B cell (primary cell): ENCODE measurements around the gene DUSP23. TPM values are rescaled to one million over a fixed set of nuclear protein-coding genes. Genes with fewer than 3 reads are reported as not detected.

ENCODE experiments used
- ATAC-seq: fragments of 200-7000 bp; cut with Tn5 transposase; one replicate; pipeline ENCODE4 v1.10.0; 2021; ENCODE audit warnings: low read depth, mild to moderate bottlenecking, moderate number of reproducible peaks, moderate library complexity
- CTCF ChIA-PET: fragments of 350-600 bp; sonication (Branson Sonifier 250); formaldehyde crosslinking; loops from one replicate; lab custom pipeline; 2021; ENCODE audit warnings: antibody characterized with exemption, inconsistent platforms; lab: Charles Lee
- POLR2A ChIA-PET: fragments of 350-600 bp; sonication (Branson Sonifier 250); formaldehyde crosslinking; loops from one replicate; lab custom pipeline; 2021; ENCODE audit warnings: antibody characterized with exemption; lab: Charles Lee
- DNase-seq: peaks from one replicate; pipeline ENCODE4 v3.0.0; 2013
- H2AFZ ChIP-seq: 2 replicates; pipeline ENCODE4 v1.6.1; 2012; ENCODE audit warnings: mild to moderate bottlenecking, low read depth, low read length; ENCODE audit not compliant: insufficient read depth, poor library complexity, severe bottlenecking
- H3K27ac ChIP-seq, 2 donors: 1 replicate in 1 of 2; 2 replicates in 1 of 2; pipeline ENCODE4 v1.5.1; 2012 to 2013; ENCODE audit warnings: low read length in 2 of 2, mild to moderate bottlenecking in 2 of 2, moderate library complexity in 1 of 2
- H3K27me3 ChIP-seq, 4 experiments: fragments of 200-600 bp in 1 of 4; sonication (generic) in 1 of 4; replicated peaks in 1 of 4; 1 replicate in 2 of 4; 2 replicates in 2 of 4; pipeline versions ENCODE4 v1.6.1 to v1.7.0; 2013 to 2016; ENCODE audit warnings: low read length in 3 of 4, mild to moderate bottlenecking in 2 of 4, mixed read lengths in 1 of 4, moderate library complexity in 1 of 4; ENCODE audit not compliant: insufficient read depth in 4 of 4, control insufficient read depth in 3 of 4; ENCODE audit errors: control extremely low read depth in 1 of 4
- H3K36me3 ChIP-seq, 2 experiments: replicated peaks in 1 of 2; 1 replicate in 1 of 2; 2 replicates in 1 of 2; pipeline versions ENCODE4 v1.6.1 to v1.7.1; 2013; ENCODE audit warnings: low read length in 1 of 2; ENCODE audit not compliant: insufficient read depth in 2 of 2, control insufficient read depth in 1 of 2; ENCODE audit errors: control extremely low read depth in 1 of 2, extremely low read depth in 1 of 2
- H3K4me1 ChIP-seq, 2 donors: fragments of 200-600 bp in 1 of 2; sonication (generic) in 1 of 2; 1 replicate in 1 of 2; 2 replicates in 1 of 2; pipeline versions ENCODE4 v1.5.1 to v1.6.1; 2013 to 2017; ENCODE audit warnings: low read length in 2 of 2; ENCODE audit not compliant: control insufficient read depth in 2 of 2, insufficient read depth in 2 of 2
- H3K4me2 ChIP-seq: replicated peaks from 2 replicates; pipeline ENCODE3; 2012; ENCODE audit warnings: mild to moderate bottlenecking, low read depth, low read length; ENCODE audit not compliant: poor library complexity, severe bottlenecking
- H3K4me3 ChIP-seq, 5 experiments: fragments of 200-600 bp in 1 of 5; sonication (generic) in 1 of 5; 1 replicate in 3 of 5; 2 replicates in 2 of 5; pipeline versions ENCODE4 v1.5.1 to v1.7.0; 2011 to 2016; ENCODE audit warnings: low read length in 4 of 5, mild to moderate bottlenecking in 4 of 5, low read depth in 2 of 5, control low read depth in 1 of 5, moderate library complexity in 1 of 5; ENCODE audit not compliant: insufficient read depth in 1 of 5; ENCODE audit errors: control extremely low read depth in 1 of 5, extremely low read depth in 1 of 5
- H3K79me2 ChIP-seq: fragments of 200-600 bp; sonication (generic); one replicate; pipeline ENCODE4 v1.6.0; 2016; ENCODE audit warnings: low read length; ENCODE audit not compliant: control insufficient read depth, insufficient read depth
- H3K9ac ChIP-seq: fragments of 200-600 bp; sonication (generic); 2 replicates; pipeline ENCODE4 v1.6.1; 2017; ENCODE audit warnings: mild to moderate bottlenecking, low read length, moderate library complexity
- H3K9me3 ChIP-seq, 3 donors: one replicate each; pipeline versions ENCODE4 v1.6.1 to v1.7.1; 2013; ENCODE audit warnings: low read length in 2 of 3; ENCODE audit not compliant: control insufficient read depth in 2 of 3, insufficient read depth in 1 of 3; ENCODE audit errors: control extremely low read depth in 1 of 3
- H4K20me1 ChIP-seq: 2 replicates; pipeline ENCODE4 v1.6.0; 2012; ENCODE audit warnings: mild to moderate bottlenecking, low read length; ENCODE audit not compliant: insufficient read depth, control insufficient read depth, poor library complexity, severe bottlenecking
- H3K27ac Mint-ChIP-seq: one replicate; pipeline ENCODE4 v1.8.0; 2021; ENCODE audit warnings: mixed read lengths
- H3K27me3 Mint-ChIP-seq: one replicate; pipeline ENCODE4 v1.8.0; 2021; ENCODE audit warnings: mixed read lengths
- H3K4me1 Mint-ChIP-seq: one replicate; pipeline ENCODE4 v1.8.0; 2021; ENCODE audit warnings: mixed read lengths
- H3K4me3 Mint-ChIP-seq: one replicate; pipeline ENCODE4 v1.8.0; 2021; ENCODE audit warnings: mixed read lengths
- H3K9me3 Mint-ChIP-seq: one replicate; pipeline ENCODE4 v1.8.0; 2022; ENCODE audit warnings: mixed read lengths; ENCODE audit not compliant: insufficient read depth
- CTCF ChIP-seq: fragments of 200-600 bp; IDR thresholded peaks from one replicate; pipeline ENCODE4 v1.8.0; 2022; ENCODE audit warnings: antibody characterized with exemption, mild to moderate bottlenecking
- EZH2 ChIP-seq: IDR thresholded peaks from 2 replicates; pipeline ENCODE4 v1.6.1; 2012; ENCODE audit warnings: borderline replicate concordance, low read depth, mild to moderate bottlenecking, moderate library complexity, low read length; ENCODE audit not compliant: insufficient read depth, poor library complexity, severe bottlenecking
- WGBS: methylation state at CpG from one replicate; pipeline ENCODE4 v1.1.5; 2013; ENCODE audit warnings: missing lambda C conversion rate; ENCODE audit not compliant: insufficient coverage; 5-methylcytosine and 5-hydroxymethylcytosine counted together
- intact Hi-C: fragments of 100-400 bp; cut with micrococcal nuclease; formaldehyde crosslinking; loops from one replicate; pipeline ENCODE4 v1.10.0; 2022
- polyA plus RNA-seq: library from polyadenylated mRNA; depleted of rRNA; stranded (reverse); fragments of >200 nt; gene quantifications from 2 replicates; pipeline ENCODE4 v1.2.3, GENCODE V29; 2012
- total RNA-seq, 2 donors: library from RNA; stranded (reverse); fragments of 120-200 nt in 1 of 2; gene quantifications; 1 replicate in 1 of 2; 2 replicates in 1 of 2; pipeline versions ENCODE4 v1.2.3 to v1.2.4, GENCODE V29; 2013 to 2022

DUSP23 gene
- total and polyA plus RNA-seq, 2 donors (not counting 1 experiment from before 2014, with no cell fraction given): 9.6 to 15.8 TPM

- Mint-ChIP-seq H3K9me3 (no peaks in the 10 kb centered on the region), H3K27ac (no peak overlapping the region), H3K4me1 (peaks cover 18% of the 10 kb centered on the region), H3K27me3 (no peaks in the 10 kb centered on the region), H3K4me3 (no peak overlapping the region)
- Histone ChIP-seq H3K27ac (no peak overlapping the region), H3K4me1 (peaks cover 6 to 25% of the 10 kb centered on the region in 2 donors), H3K27me3 (peaks cover 0 to 8% (median 4%) of the 10 kb centered on the region in 4 experiments), H3K4me3 (no peak overlapping the region), H3K9ac (no peak overlapping the region), H4K20me1 (no peaks in the 10 kb centered on the region), H3K4me2 (no peak overlapping the region), H2AFZ (no peak overlapping the region), H3K79me2 (no peaks in the 10 kb centered on the region), H3K36me3 (no peaks in the 10 kb centered on the region), H3K9me3 (peaks cover 0 to 6% (median 0%) of the 10 kb centered on the region in 3 donors)
- DNase-seq (no peak), ATAC-seq (no peak)
- POLR2A ChIA-PET: no interaction called here
- intact Hi-C loops: no loop called here
- CTCF ChIA-PET: interaction anchor here (1.6 to 3.6 kb wide), 4 partner anchors 10 to 176 kb away, joined by 5 to 16 read pairs (median 6); no protein-coding TSS in a partner anchor
- TF ChIP-seq EZH2 (no peak), CTCF (no peak)
- 94% methylated on average over 8 of the region's 8 CpGs for WGBS
Measured at GRCh38 chr1:159830722-159831121, 50.0 kb downstream of the DUSP23 start.

GRCh38 chr1:159831412-159832141 lies 50.8 kb downstream of the DUSP23 start:
- no peak for DNase-seq
- Histone ChIP-seq H3K27ac (no peak overlapping the region), H3K9me3 (peaks cover 0 to 6% (median 0%) of the 10 kb centered on the region in 3 donors), H3K27me3 (peaks cover 0 to 8% (median 4%) of the 10 kb centered on the region in 4 experiments), H4K20me1 (no peaks in the 10 kb centered on the region), H3K79me2 (no peaks in the 10 kb centered on the region), H3K4me1 (peaks cover 3 to 20% of the 10 kb centered on the region in 2 donors), H3K4me2 (no peak overlapping the region), H2AFZ (no peak overlapping the region), H3K9ac (no peak overlapping the region), H3K36me3 (no peaks in the 10 kb centered on the region), H3K4me3 (no peak overlapping the region)
- 93% methylated on average over 3 of the region's 7 CpGs for WGBS
- Mint-ChIP-seq H3K27ac (no peak overlapping the region), H3K4me3 (no peak overlapping the region), H3K27me3 (no peaks in the 10 kb centered on the region), H3K9me3 (no peaks in the 10 kb centered on the region), H3K4me1 (peaks cover 12% of the 10 kb centered on the region)
- ChIA-PET POLR2A (no interaction called here), CTCF (interaction anchor here (0.7 to 3.6 kb wide), 4 partner anchors 11 to 176 kb away, joined by 3 to 16 read pairs (median 6); no protein-coding TSS in a partner anchor)
- no peak for TF ChIP-seq EZH2
- TF ChIP-seq CTCF: no peak
- intact Hi-C loops: no loop called here
- ATAC-seq: no peak
